Uterus (tissue), 4 donors: ENCODE measurements around the gene KRT78. TPM values are rescaled to one million over a fixed set of nuclear protein-coding genes. Genes with fewer than 3 reads are reported as not detected.

Experiments
- DNase-seq, 2 donors: peaks; one replicate each; pipeline ENCODE4 v3.0.0-alpha.2; 2019 to 2020
- H3K27ac ChIP-seq, 2 donors: fragments of 200-600 bp; sonication (generic); 1 replicate in 1 of 2; 2 replicates in 1 of 2; pipeline ENCODE4 v1.5.1; 2016 to 2018
- H3K27me3 ChIP-seq, 2 donors: fragments of 200-600 bp; sonication (generic); one replicate each; pipeline ENCODE4 v1.5.1; 2018 to 2019; ENCODE audit warnings: control low read depth in 1 of 2
- H3K36me3 ChIP-seq, 2 donors: fragments of 200-600 bp; sonication (generic); one replicate each; pipeline ENCODE4 v1.5.1; 2019; ENCODE audit warnings: control low read depth in 1 of 2
- H3K4me1 ChIP-seq, 2 donors: fragments of 200-600 bp; sonication (generic); one replicate each; pipeline ENCODE4 v1.5.1; 2018 to 2019; ENCODE audit warnings: control low read depth in 1 of 2
- H3K4me3 ChIP-seq, 2 donors: fragments of 200-600 bp; sonication (generic); 1 replicate in 1 of 2; 2 replicates in 1 of 2; pipeline ENCODE4 v1.5.1; 2018 to 2019; ENCODE audit warnings: mild to moderate bottlenecking in 1 of 2
- H3K9me3 ChIP-seq, 2 donors: fragments of 200-600 bp; sonication (generic); one replicate each; pipeline ENCODE4 v1.5.1; 2019; ENCODE audit warnings: control low read depth in 1 of 2
- CTCF ChIP-seq, 4 experiments: fragments of 200-600 bp in 2 of 4; fragments of 450-650 bp in 2 of 4; sonication (generic) in 2 of 4; IDR thresholded peaks; one replicate each; pipeline ENCODE4 v1.5.1; 2016 to 2019; ENCODE audit warnings: antibody characterized with exemption in 4 of 4, mild to moderate bottlenecking in 2 of 4, moderate library complexity in 1 of 4
- POLR2A ChIP-seq, 2 donors: fragments of 450-650 bp; IDR thresholded peaks; one replicate each; pipeline ENCODE4 v1.6.1; 2016; ENCODE audit warnings: antibody characterized with exemption in 2 of 2, mild to moderate bottlenecking in 1 of 2, moderate library complexity in 1 of 2
- intact Hi-C: fragments of 100-400 bp; cut with DNase I; formaldehyde crosslinking; loops from one replicate; pipeline ENCODE4 v1.15.1; 2023; ENCODE audit warnings: low total_unique reads
- total RNA-seq, 4 donors: library from RNA; depleted of rRNA in 3 of 4; stranded (reverse); fragments of >200 nt in 3 of 4; gene quantifications; one replicate each; pipeline versions ENCODE4 v1.1.0 to v1.2.4, GENCODE V29; 2014 to 2023
- donor health status: DM: yes; HTN: yes; CAD: no.

The KRT78 gene
- total RNA-seq, 4 donors from 2014 or later, result not detected

GRCh38 chr12:52817003-52817698, 31.6 kb downstream of the KRT78 start:
- no peaks in the 10 kb centered on the region for H3K9me3 ChIP-seq
- no peaks in the 10 kb centered on the region for H3K27me3 ChIP-seq
- intact Hi-C loops, result no loop called here
- no peaks in the 10 kb centered on the region for H3K36me3 ChIP-seq
- DNase-seq, result no peak
- no peaks in the 10 kb centered on the region for H3K4me1 ChIP-seq
- no peak for TF ChIP-seq POLR2A (IDR thresholded peaks at IDR 0.05)
- TF ChIP-seq CTCF (IDR thresholded peaks at IDR 0.05), result no peak
- H3K27ac ChIP-seq, result no peak overlapping the region
- H3K4me3 ChIP-seq, result no peak overlapping the region

GRCh38 chr12:52815676-52816588, 32.9 kb downstream of the KRT78 start:
- no peak for DNase-seq
- TF ChIP-seq CTCF (IDR thresholded peaks at IDR 0.05) (no peak), POLR2A (IDR thresholded peaks at IDR 0.05) (no peak)
- no peaks in the 10 kb centered on the region for H3K9me3 ChIP-seq
- H3K4me1 ChIP-seq, result no peaks in the 10 kb centered on the region
- no peak overlapping the region for H3K27ac ChIP-seq
- no peaks in the 10 kb centered on the region for H3K27me3 ChIP-seq
- H3K36me3 ChIP-seq, result no peaks in the 10 kb centered on the region
- no peak overlapping the region for H3K4me3 ChIP-seq
- intact Hi-C loops, result no loop called here

- H3K4me1 ChIP-seq, result no peaks in the 10 kb centered on the region
- DNase-seq, result no peak
- no peaks in the 10 kb centered on the region for H3K9me3 ChIP-seq
- H3K27me3 ChIP-seq, result no peaks in the 10 kb centered on the region
- no peak overlapping the region for H3K27ac ChIP-seq
- intact Hi-C loops, result no loop called here
- no peak overlapping the region for H3K4me3 ChIP-seq
- H3K36me3 ChIP-seq, result no peaks in the 10 kb centered on the region
- TF ChIP-seq POLR2A (IDR thresholded peaks at IDR 0.05) (no peak), CTCF (IDR thresholded peaks at IDR 0.05) (no peak)
Observed at GRCh38 chr12:52815161-52815560, 33.6 kb downstream of the KRT78 start.

- intact Hi-C loops, result no loop called here
- DNase-seq, result no peak
- Histone ChIP-seq H3K36me3 (no peaks in the 10 kb centered on the region), H3K4me3 (no peak overlapping the region), H3K9me3 (no peaks in the 10 kb centered on the region), H3K27me3 (no peaks in the 10 kb centered on the region), H3K4me1 (no peaks in the 10 kb centered on the region), H3K27ac (no peak overlapping the region)
- TF ChIP-seq POLR2A (IDR thresholded peaks at IDR 0.05), result no peak
- no peak for TF ChIP-seq CTCF (IDR thresholded peaks at IDR 0.05)
Observed at GRCh38 chr12:52814710-52815155, 34.1 kb downstream of the KRT78 start.
